HG03039 (cell line): ENCODE results near the gene EPOP.
"Not testable (repeated sequence)": the region's sequence is repeated elsewhere in the genome, so short reads cannot be mapped to it uniquely, and the experiment has no call there.

Experiments
- ATAC-seq: cut with Tn5 transposase; IDR thresholded peaks from one replicate; pipeline ENCODE4 v1.9.1; 2021; ENCODE audit warnings: mild to moderate bottlenecking, moderate library complexity; ENCODE audit not compliant: unreplicated experiment

The EPOP gene

GRCh38 chr17:38654411-38655398 is 20.1 kb downstream of the EPOP start:
- no peak for ATAC-seq

GRCh38 chr17:38653679-38654078 is 21.1 kb downstream of the EPOP start:
- ATAC-seq = no peak

- no peak for ATAC-seq
These were observed 21.5 kb downstream of the EPOP start for GRCh38 chr17:38653230-38653629.

GRCh38 chr17:38650653-38651173 is 24.0 kb downstream of the EPOP start:
- not testable (repeated sequence) for ATAC-seq

GRCh38 chr17:38637951-38638350 is 36.8 kb downstream of the EPOP start:
- ATAC-seq = no peak

GRCh38 chr17:38636054-38636453 is 38.7 kb downstream of the EPOP start:
- no peak for ATAC-seq

- ATAC-seq = no peak
These were observed 42.4 kb downstream of the EPOP start for GRCh38 chr17:38632334-38632733.

- no peak for ATAC-seq
These were observed 46.3 kb downstream of the EPOP start for GRCh38 chr17:38628441-38628840.

GRCh38 chr17:38627957-38628356 is 46.8 kb downstream of the EPOP start:
- no peak for ATAC-seq

- not testable (repeated sequence) for ATAC-seq
These were observed 48.0 kb downstream of the EPOP start for GRCh38 chr17:38626606-38627226.

GRCh38 chr17:38625482-38625881 is 49.3 kb downstream of the EPOP start:
- ATAC-seq = no peak

GRCh38 chr17:38624782-38625355 is 49.9 kb downstream of the EPOP start:
- ATAC-seq = peak; percentile 64
